Stimulated activated CD8-positive, alpha-beta memory T cell treated with anti-CD3 and anti-CD28 coated beads, Interleukin-4, amount 100 ng/mL, for 4 hours (primary cell): ENCODE measurements around the gene CAPZB.

Source experiments
- DNase-seq, 2 donors: peaks; one replicate each; pipeline ENCODE4 v3.0.0-alpha.2; 2020; ENCODE audit warnings: low read depth in 2 of 2, low spot score in 1 of 2

Gene CAPZB

GRCh38 chr1:19333587-19334354 lies 151.6 kb downstream of the CAPZB start:
- no peak for DNase-seq

GRCh38 chr1:19332832-19333231 lies 152.5 kb downstream of the CAPZB start:
- DNase-seq, result no peak

GRCh38 chr1:19331262-19331878 lies 154.0 kb downstream of the CAPZB start:
- DNase-seq, result no peak

GRCh38 chr1:19330449-19331135 lies 154.7 kb downstream of the CAPZB start:
- no peak for DNase-seq

GRCh38 chr1:19329611-19330010 lies 155.7 kb downstream of the CAPZB start:
- no peak for DNase-seq

- no peak for DNase-seq
These were observed 156.2 kb downstream of the CAPZB start for GRCh38 chr1:19329188-19329587.

- no peak for DNase-seq
These were observed 156.9 kb downstream of the CAPZB start for GRCh38 chr1:19328486-19328885.

- no peak for DNase-seq
These were observed 157.6 kb downstream of the CAPZB start for GRCh38 chr1:19327736-19328135.

- no peak for DNase-seq
These were observed 158.0 kb downstream of the CAPZB start for GRCh38 chr1:19327301-19327700.

- DNase-seq, result no peak
These were observed 158.6 kb downstream of the CAPZB start for GRCh38 chr1:19326748-19327065.

GRCh38 chr1:19325958-19326747 lies 159.2 kb downstream of the CAPZB start:
- no peak for DNase-seq

- DNase-seq, result no peak
These were observed 159.9 kb downstream of the CAPZB start for GRCh38 chr1:19325368-19325957.

GRCh38 chr1:19324665-19324990 lies 160.7 kb downstream of the CAPZB start:
- DNase-seq, result no peak

- no peak for DNase-seq
These were observed 161.2 kb downstream of the CAPZB start for GRCh38 chr1:19323987-19324664.

GRCh38 chr1:19322481-19322880 lies 162.9 kb downstream of the CAPZB start:
- DNase-seq, result no peak

- no peak for DNase-seq
These were observed 164.3 kb downstream of the CAPZB start for GRCh38 chr1:19321071-19321470.

GRCh38 chr1:19319196-19319595 lies 166.1 kb downstream of the CAPZB start:
- no peak for DNase-seq

GRCh38 chr1:19317126-19317910 lies 168.0 kb downstream of the CAPZB start:
- no peak for DNase-seq

- no peak for DNase-seq
These were observed 169.8 kb downstream of the CAPZB start for GRCh38 chr1:19315378-19316198.
